Gastrocnemius medialis (tissue), 4 donors: ENCODE results near the gene ITPR2. TPM values are rescaled to one million over a fixed set of nuclear protein-coding genes. Genes with fewer than 3 reads are reported as not detected.
"Not testable (repeated sequence)": the region's sequence is repeated elsewhere in the genome, so short reads cannot be mapped to it uniquely, and the experiment has no call there.

Source experiments
- ATAC-seq, 2 donors: fragments of 150-250 bp; one replicate each; pipeline ENCODE4 v1.9.1; 2016
- DNase-seq, 2 donors: peaks; one replicate each; pipeline ENCODE4 v3.0.0-alpha.2; 2019
- H3K27ac ChIP-seq, 4 donors: fragments of 200-600 bp; sonication (generic); 1 replicate in 1 of 4; 2 replicates in 3 of 4; pipeline ENCODE4 v1.5.1; 2016 to 2018; ENCODE audit warnings: mild to moderate bottlenecking in 2 of 4, moderate library complexity in 1 of 4
- H3K27me3 ChIP-seq, 3 donors: fragments of 200-600 bp; sonication (generic) in 2 of 3; 1 replicate in 1 of 3; 2 replicates in 2 of 3; pipeline versions ENCODE4 v1.5.1 to v1.6.0; 2016 to 2019; ENCODE audit warnings: mild to moderate bottlenecking in 1 of 3, moderate library complexity in 1 of 3
- H3K36me3 ChIP-seq, 2 donors: fragments of 200-600 bp; sonication (generic) in 1 of 2; one replicate each; pipeline ENCODE4 v1.5.1; 2017 to 2018
- H3K4me1 ChIP-seq, 2 donors: fragments of 200-600 bp; sonication (generic) in 1 of 2; one replicate each; pipeline ENCODE4 v1.5.1; 2016 to 2017; ENCODE audit warnings: mild to moderate bottlenecking in 2 of 2
- H3K4me3 ChIP-seq, 4 donors: fragments of 200-600 bp; sonication (generic) in 3 of 4; 1 replicate in 1 of 4; 2 replicates in 3 of 4; pipeline ENCODE4 v1.5.1; 2016 to 2019; ENCODE audit warnings: mild to moderate bottlenecking in 2 of 4
- H3K9me3 ChIP-seq, 3 donors: fragments of 200-600 bp; sonication (generic) in 2 of 3; 1 replicate in 1 of 3; 2 replicates in 2 of 3; pipeline ENCODE4 v1.5.1; 2016 to 2019
- POLR2A ChIP-seq, 2 donors: fragments of 450-650 bp; IDR thresholded peaks; one replicate each; pipeline ENCODE4 v1.6.1; 2017; ENCODE audit warnings: antibody characterized with exemption in 2 of 2, mild to moderate bottlenecking in 2 of 2, moderate library complexity in 2 of 2
- in situ Hi-C, 4 donors: fragments of 200-750 bp; cut with MboI; loops; one replicate each; pipeline versions ENCODE4 v1.15.0 to v1.8.0; 2017; ENCODE audit warnings: low sequenced_read_pairs in 4 of 4
- intact Hi-C: fragments of 100-400 bp; cut with DNase I; formaldehyde crosslinking; loops from one replicate; pipeline ENCODE4 v1.15.1; 2023; ENCODE audit warnings: low total_unique reads
- total RNA-seq, 4 donors: library from RNA; depleted of rRNA; stranded (reverse); fragments of >200 nt; gene quantifications; one replicate each; pipeline versions ENCODE4 v1.1.0 to v1.2.3, GENCODE V29; 2016
- TF ChIP-seq, protein P1 (sequence below), 5 experiments: fragments of 450-650 bp in 3 of 5; fragments of 200-600 bp in 2 of 5; sonication (generic) in 2 of 5; IDR thresholded peaks in 4 of 5; conservative IDR thresholded peaks in 1 of 5; 1 replicate in 4 of 5; 2 replicates in 1 of 5; pipeline ENCODE4 v1.5.1; 2016 to 2019; ENCODE audit warnings: antibody characterized with exemption in 5 of 5, mild to moderate bottlenecking in 3 of 5, moderate library complexity in 3 of 5

ITPR2 gene
- total RNA-seq, 4 donors from 2014 or later: 3.8 to 23.8 (median 4.1) TPM

DNA sequence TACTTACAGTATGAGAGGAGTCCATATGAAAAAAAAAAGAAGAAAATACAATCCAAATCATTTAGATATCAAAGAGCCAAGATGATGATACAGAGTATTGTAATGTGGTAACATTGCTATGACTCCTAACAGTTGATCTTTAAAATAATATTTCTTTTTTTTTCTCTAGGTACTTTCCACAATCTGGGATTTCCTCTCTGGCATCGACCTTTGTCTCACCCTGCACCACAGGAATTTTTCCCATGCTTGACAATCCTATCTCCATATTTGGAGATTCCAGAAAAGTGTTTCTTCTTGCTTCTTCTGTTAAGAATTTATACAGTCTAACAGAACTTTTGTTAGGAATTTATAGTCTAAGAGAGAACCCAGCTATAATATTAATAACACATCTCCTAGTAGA lies 184.4 kb downstream of the ITPR2 start:
- H3K9me3 ChIP-seq: no peaks in the 10 kb centered on the region
- H3K27me3 ChIP-seq: no peaks in the 10 kb centered on the region
- intact Hi-C loops: no loop called here
- H3K36me3 ChIP-seq: no peaks in the 10 kb centered on the region
- H3K27ac ChIP-seq: no peak overlapping the region
- TF ChIP-seq, protein P1, sequence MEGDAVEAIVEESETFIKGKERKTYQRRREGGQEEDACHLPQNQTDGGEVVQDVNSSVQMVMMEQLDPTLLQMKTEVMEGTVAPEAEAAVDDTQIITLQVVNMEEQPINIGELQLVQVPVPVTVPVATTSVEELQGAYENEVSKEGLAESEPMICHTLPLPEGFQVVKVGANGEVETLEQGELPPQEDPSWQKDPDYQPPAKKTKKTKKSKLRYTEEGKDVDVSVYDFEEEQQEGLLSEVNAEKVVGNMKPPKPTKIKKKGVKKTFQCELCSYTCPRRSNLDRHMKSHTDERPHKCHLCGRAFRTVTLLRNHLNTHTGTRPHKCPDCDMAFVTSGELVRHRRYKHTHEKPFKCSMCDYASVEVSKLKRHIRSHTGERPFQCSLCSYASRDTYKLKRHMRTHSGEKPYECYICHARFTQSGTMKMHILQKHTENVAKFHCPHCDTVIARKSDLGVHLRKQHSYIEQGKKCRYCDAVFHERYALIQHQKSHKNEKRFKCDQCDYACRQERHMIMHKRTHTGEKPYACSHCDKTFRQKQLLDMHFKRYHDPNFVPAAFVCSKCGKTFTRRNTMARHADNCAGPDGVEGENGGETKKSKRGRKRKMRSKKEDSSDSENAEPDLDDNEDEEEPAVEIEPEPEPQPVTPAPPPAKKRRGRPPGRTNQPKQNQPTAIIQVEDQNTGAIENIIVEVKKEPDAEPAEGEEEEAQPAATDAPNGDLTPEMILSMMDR (IDR thresholded peaks at IDR 0.05 in 4 of 5, conservative IDR thresholded peaks at IDR 0.05 in 1 of 5): no peak
- TF ChIP-seq POLR2A (IDR thresholded peaks at IDR 0.05): no peak
- H3K4me3 ChIP-seq: no peak overlapping the region
- H3K4me1 ChIP-seq: no peaks in the 10 kb centered on the region
- ATAC-seq: no peak
- DNase-seq: no peak
- in situ Hi-C loops: loop anchor here in 3 of 4 donors (10.0 to 25.0 kb wide), 2 partner anchors 554 to 561 kb away; no protein-coding TSS in a partner anchor

DNA sequence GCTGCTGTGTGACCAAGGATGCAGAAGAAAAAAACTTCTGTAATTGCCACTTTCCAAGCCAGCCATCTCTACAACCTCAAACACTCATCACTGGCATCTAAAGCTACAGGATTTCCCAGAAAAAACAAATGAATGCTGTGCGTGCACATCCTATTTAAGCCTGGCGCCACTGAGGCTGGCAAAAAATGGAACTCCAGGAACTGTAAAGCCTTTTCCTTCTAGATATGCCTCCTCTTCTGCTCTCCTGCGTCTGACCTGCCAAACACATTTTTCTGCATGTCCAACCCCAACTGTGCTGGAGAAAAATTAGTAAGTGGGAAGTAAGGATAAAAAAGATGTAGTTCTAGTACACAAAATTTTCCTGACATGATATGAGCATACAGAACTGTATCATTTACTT lies 184.9 kb downstream of the ITPR2 start:
- H3K9me3 ChIP-seq: no peaks in the 10 kb centered on the region
- no peak overlapping the region for H3K4me3 ChIP-seq
- no peaks in the 10 kb centered on the region for H3K36me3 ChIP-seq
- in situ Hi-C loops (loop anchor here in 3 of 4 donors (10.0 to 25.0 kb wide), 2 partner anchors 553 to 561 kb away; no protein-coding TSS in a partner anchor), intact Hi-C loops (no loop called here)
- no peak overlapping the region for H3K27ac ChIP-seq
- ATAC-seq: no peak
- no peak for DNase-seq
- no peaks in the 10 kb centered on the region for H3K4me1 ChIP-seq
- H3K27me3 ChIP-seq: no peaks in the 10 kb centered on the region
- no peak for TF ChIP-seq POLR2A (IDR thresholded peaks at IDR 0.05)
- TF ChIP-seq, protein P1 (IDR thresholded peaks at IDR 0.05 in 4 of 5, conservative IDR thresholded peaks at IDR 0.05 in 1 of 5): no peak

DNA sequence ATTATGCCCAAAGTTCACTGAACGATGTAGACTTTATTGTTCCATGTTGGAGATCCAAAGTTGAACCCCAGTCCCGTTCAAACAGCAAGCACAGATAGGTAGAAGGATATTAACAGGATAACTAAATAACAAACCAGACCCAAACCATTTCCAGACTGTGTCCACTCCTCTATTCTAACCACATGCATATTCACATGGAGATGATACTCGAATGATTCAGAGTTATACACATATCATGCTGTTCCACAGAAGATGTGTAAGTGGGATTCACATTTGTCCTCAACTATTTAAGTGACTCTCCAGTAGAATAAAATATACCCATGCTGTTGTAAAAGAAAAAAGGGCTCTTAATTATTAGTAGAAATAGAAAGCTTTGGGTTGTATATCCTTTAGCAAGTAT lies 185.9 kb downstream of the ITPR2 start:
- no peaks in the 10 kb centered on the region for H3K27me3 ChIP-seq
- no peak overlapping the region for H3K27ac ChIP-seq
- H3K4me1 ChIP-seq: no peaks in the 10 kb centered on the region
- ATAC-seq (no peak), DNase-seq (no peak)
- TF ChIP-seq, protein P1 (IDR thresholded peaks at IDR 0.05 in 4 of 5, conservative IDR thresholded peaks at IDR 0.05 in 1 of 5): no peak
- no peak for TF ChIP-seq POLR2A (IDR thresholded peaks at IDR 0.05)
- intact Hi-C loops (no loop called here), in situ Hi-C loops (loop anchor here in 3 of 4 donors (10.0 to 25.0 kb wide), 2 partner anchors 552 to 560 kb away; no protein-coding TSS in a partner anchor)
- no peak overlapping the region for H3K4me3 ChIP-seq
- H3K36me3 ChIP-seq: no peaks in the 10 kb centered on the region
- no peaks in the 10 kb centered on the region for H3K9me3 ChIP-seq

DNA sequence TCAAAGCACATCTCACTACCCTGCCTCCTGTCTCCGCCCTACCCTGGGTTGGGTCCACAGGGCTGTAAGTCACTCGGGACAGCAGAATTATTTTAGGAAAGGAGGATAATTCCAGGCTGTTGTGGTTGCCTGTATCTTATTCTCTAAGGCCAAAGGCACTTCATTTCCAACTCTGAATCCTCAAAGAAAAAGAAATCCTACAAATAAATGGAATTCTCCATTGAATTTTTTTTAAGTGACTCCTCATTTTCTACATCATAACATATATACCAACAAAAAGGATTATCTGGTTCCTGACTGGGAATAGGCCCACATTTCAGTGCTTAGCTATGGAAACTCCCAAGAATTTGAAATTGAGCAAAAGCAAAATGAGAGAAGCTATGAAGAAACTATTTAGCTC lies 186.4 kb downstream of the ITPR2 start:
- no peaks in the 10 kb centered on the region for H3K9me3 ChIP-seq
- intact Hi-C loops (no loop called here), in situ Hi-C loops (loop anchor here in 3 of 4 donors (10.0 to 25.0 kb wide), 2 partner anchors 552 to 559 kb away; no protein-coding TSS in a partner anchor)
- DNase-seq: no peak
- H3K36me3 ChIP-seq: no peaks in the 10 kb centered on the region
- H3K4me1 ChIP-seq: no peaks in the 10 kb centered on the region
- TF ChIP-seq, protein P1 (IDR thresholded peaks at IDR 0.05 in 4 of 5, conservative IDR thresholded peaks at IDR 0.05 in 1 of 5): no peak
- no peak for TF ChIP-seq POLR2A (IDR thresholded peaks at IDR 0.05)
- H3K27me3 ChIP-seq: no peaks in the 10 kb centered on the region
- no peak overlapping the region for H3K27ac ChIP-seq
- no peak overlapping the region for H3K4me3 ChIP-seq
- no peak for ATAC-seq

DNA sequence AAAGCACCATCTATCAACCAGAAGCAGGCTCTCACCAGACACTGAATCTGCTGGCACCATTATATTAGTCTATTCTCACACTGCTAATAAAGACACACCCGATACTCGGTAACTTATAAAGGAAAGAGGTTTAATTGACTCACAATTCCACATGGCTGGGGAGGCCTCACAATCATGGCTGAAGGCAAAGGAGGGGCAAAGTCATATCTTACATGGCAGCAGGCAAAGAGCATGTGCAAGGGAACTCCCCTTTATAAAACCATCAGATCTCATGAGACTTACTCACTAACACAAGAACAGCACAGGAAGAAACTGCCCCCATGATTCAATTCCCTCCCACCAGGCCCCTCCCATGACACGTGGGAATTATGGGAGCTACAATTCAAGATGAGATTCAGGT lies 188.6 kb downstream of the ITPR2 start:
- not testable (repeated sequence) for H3K27ac ChIP-seq

More for the DNA sequence above, 188.6 kb downstream of the ITPR2 start:
- H3K27me3 ChIP-seq, H3K36me3 ChIP-seq, H3K4me3 ChIP-seq, ATAC-seq, H3K9me3 ChIP-seq, intact Hi-C loops, DNase-seq, H3K4me1 ChIP-seq: not testable (repeated sequence)
- in situ Hi-C loops: loop anchor here in 3 of 4 donors (10.0 to 25.0 kb wide), 2 partner anchors 550 to 557 kb away; no protein-coding TSS in a partner anchor
